Liver (tissue), 3 donors: ENCODE data around the gene PLOD3.

Source experiments
- ATF3 ChIP-seq: IDR thresholded peaks from 2 replicates; pipeline ENCODE4 v1.6.1; 2016; ENCODE audit warnings: antibody characterized with exemption
- EGR1 ChIP-seq, 2 donors: IDR thresholded peaks; 2 replicates each; pipeline ENCODE4 v1.6.1; 2016 to 2018; ENCODE audit warnings: antibody characterized with exemption in 2 of 2, low read depth in 2 of 2
- FOXA1 ChIP-seq: IDR thresholded peaks from 2 replicates; pipeline ENCODE4 v1.6.1; 2016; ENCODE audit warnings: antibody characterized with exemption
- GABPA ChIP-seq, 2 donors: IDR thresholded peaks in 1 of 2; conservative IDR thresholded peaks in 1 of 2; 2 replicates each; pipeline ENCODE4 v1.6.1; 2016; ENCODE audit warnings: antibody characterized with exemption in 2 of 2, mild to moderate bottlenecking in 1 of 2, moderate library complexity in 1 of 2
- JUND ChIP-seq, 2 donors: IDR thresholded peaks; 2 replicates each; pipeline ENCODE4 v1.6.1; 2016; ENCODE audit warnings: antibody characterized with exemption in 2 of 2
- MAX ChIP-seq: IDR thresholded peaks from 2 replicates; pipeline ENCODE4 v1.6.1; 2016; ENCODE audit warnings: antibody characterized with exemption
- NR2F2 ChIP-seq: IDR thresholded peaks from 2 replicates; pipeline ENCODE4 v1.6.1; 2016; ENCODE audit warnings: antibody characterized with exemption
- RAD21 ChIP-seq, 2 donors: IDR thresholded peaks; 2 replicates each; pipeline ENCODE4 v1.6.1; 2016; ENCODE audit warnings: antibody characterized with exemption in 2 of 2, mild to moderate bottlenecking in 2 of 2
- YY1 ChIP-seq: IDR thresholded peaks from 2 replicates; pipeline ENCODE4 v1.6.1; 2016; ENCODE audit warnings: antibody characterized with exemption, mild to moderate bottlenecking
- TF ChIP-seq, protein P1 (sequence below): fragments of 150-350 bp; IDR thresholded peaks from 2 replicates; pipeline ENCODE4 v1.5.1; 2017; ENCODE audit warnings: improper control_type of control experiment, low read depth, low read length; ENCODE audit not compliant: missing input control
- TF ChIP-seq, protein P2 (sequence below): IDR thresholded peaks from 2 replicates; pipeline ENCODE4 v1.6.1; 2016; ENCODE audit warnings: antibody characterized with exemption, mild to moderate bottlenecking
- TF ChIP-seq, protein P3 (sequence below): IDR thresholded peaks from 2 replicates; pipeline ENCODE4 v1.6.1; 2016; ENCODE audit warnings: antibody characterized with exemption
- donor health status: healthy.
- donor health status: healthy.

DNA sequence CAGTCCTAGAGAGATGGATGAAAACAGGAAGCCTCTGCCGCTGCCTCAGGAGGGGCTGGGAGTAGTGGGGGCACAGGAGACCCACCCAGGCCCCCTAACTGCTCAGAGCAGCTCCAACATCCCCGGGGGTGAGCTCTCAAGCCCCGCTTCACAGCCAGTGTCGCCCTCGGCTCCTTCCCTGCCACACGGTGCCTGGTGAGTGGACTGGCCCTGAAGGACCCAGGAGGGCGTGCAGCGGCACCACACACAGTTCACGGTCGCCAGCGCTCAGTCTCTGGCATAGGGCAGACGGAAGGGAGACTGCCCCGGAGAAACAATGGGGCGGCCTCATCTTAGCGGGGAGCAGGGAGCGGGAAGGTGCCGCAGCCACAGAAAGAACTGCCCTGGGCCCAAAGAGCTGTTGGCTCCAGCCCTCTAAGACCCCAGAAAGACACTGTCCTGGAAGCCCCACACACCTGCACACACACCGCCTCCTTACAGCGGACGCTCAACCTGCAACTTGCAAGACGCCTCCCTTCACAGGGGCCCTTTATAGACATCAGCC, 19.0 kb upstream of the PLOD3 start:
- TF ChIP-seq, protein P1, sequence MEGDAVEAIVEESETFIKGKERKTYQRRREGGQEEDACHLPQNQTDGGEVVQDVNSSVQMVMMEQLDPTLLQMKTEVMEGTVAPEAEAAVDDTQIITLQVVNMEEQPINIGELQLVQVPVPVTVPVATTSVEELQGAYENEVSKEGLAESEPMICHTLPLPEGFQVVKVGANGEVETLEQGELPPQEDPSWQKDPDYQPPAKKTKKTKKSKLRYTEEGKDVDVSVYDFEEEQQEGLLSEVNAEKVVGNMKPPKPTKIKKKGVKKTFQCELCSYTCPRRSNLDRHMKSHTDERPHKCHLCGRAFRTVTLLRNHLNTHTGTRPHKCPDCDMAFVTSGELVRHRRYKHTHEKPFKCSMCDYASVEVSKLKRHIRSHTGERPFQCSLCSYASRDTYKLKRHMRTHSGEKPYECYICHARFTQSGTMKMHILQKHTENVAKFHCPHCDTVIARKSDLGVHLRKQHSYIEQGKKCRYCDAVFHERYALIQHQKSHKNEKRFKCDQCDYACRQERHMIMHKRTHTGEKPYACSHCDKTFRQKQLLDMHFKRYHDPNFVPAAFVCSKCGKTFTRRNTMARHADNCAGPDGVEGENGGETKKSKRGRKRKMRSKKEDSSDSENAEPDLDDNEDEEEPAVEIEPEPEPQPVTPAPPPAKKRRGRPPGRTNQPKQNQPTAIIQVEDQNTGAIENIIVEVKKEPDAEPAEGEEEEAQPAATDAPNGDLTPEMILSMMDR = no peak
- no peak for TF ChIP-seq YY1
- TF ChIP-seq, protein P2, sequence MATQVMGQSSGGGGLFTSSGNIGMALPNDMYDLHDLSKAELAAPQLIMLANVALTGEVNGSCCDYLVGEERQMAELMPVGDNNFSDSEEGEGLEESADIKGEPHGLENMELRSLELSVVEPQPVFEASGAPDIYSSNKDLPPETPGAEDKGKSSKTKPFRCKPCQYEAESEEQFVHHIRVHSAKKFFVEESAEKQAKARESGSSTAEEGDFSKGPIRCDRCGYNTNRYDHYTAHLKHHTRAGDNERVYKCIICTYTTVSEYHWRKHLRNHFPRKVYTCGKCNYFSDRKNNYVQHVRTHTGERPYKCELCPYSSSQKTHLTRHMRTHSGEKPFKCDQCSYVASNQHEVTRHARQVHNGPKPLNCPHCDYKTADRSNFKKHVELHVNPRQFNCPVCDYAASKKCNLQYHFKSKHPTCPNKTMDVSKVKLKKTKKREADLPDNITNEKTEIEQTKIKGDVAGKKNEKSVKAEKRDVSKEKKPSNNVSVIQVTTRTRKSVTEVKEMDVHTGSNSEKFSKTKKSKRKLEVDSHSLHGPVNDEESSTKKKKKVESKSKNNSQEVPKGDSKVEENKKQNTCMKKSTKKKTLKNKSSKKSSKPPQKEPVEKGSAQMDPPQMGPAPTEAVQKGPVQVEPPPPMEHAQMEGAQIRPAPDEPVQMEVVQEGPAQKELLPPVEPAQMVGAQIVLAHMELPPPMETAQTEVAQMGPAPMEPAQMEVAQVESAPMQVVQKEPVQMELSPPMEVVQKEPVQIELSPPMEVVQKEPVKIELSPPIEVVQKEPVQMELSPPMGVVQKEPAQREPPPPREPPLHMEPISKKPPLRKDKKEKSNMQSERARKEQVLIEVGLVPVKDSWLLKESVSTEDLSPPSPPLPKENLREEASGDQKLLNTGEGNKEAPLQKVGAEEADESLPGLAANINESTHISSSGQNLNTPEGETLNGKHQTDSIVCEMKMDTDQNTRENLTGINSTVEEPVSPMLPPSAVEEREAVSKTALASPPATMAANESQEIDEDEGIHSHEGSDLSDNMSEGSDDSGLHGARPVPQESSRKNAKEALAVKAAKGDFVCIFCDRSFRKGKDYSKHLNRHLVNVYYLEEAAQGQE = no peak
- no peak for TF ChIP-seq GABPA (IDR thresholded peaks at IDR 0.05 in 1 of 2, conservative IDR thresholded peaks at IDR 0.05 in 1 of 2)
- no peak for TF ChIP-seq RAD21 (IDR thresholded peaks at IDR 0.05)
- TF ChIP-seq MAX = no peak
- TF ChIP-seq JUND (IDR thresholded peaks at IDR 0.05) = no peak
- TF ChIP-seq ATF3 = no peak
- TF ChIP-seq, protein P3, sequence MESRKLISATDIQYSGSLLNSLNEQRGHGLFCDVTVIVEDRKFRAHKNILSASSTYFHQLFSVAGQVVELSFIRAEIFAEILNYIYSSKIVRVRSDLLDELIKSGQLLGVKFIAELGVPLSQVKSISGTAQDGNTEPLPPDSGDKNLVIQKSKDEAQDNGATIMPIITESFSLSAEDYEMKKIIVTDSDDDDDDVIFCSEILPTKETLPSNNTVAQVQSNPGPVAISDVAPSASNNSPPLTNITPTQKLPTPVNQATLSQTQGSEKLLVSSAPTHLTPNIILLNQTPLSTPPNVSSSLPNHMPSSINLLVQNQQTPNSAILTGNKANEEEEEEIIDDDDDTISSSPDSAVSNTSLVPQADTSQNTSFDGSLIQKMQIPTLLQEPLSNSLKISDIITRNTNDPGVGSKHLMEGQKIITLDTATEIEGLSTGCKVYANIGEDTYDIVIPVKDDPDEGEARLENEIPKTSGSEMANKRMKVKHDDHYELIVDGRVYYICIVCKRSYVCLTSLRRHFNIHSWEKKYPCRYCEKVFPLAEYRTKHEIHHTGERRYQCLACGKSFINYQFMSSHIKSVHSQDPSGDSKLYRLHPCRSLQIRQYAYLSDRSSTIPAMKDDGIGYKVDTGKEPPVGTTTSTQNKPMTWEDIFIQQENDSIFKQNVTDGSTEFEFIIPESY = no peak
- no peak for TF ChIP-seq EGR1 (IDR thresholded peaks at IDR 0.05; ENCODE audit: low read depth in 2 of 2)
- no peak for TF ChIP-seq FOXA1
- TF ChIP-seq NR2F2 = no peak
